Mucosa of descending colon (tissue), 3 donors: ENCODE results near the gene NRG4. TPM values are rescaled to one million over a fixed set of nuclear protein-coding genes. Genes with fewer than 3 reads are reported as not detected.

ENCODE experiments used
- ATAC-seq: fragments of 200-7000 bp; cut with Tn5 transposase; one replicate; pipeline ENCODE4 v1.9.1; 2020; ENCODE audit warnings: mild to moderate bottlenecking, moderate library complexity
- DNase-seq, 3 donors: peaks; one replicate each; pipeline ENCODE4 v3.0.0-alpha.2; 2020
- H3K36me3 ChIP-seq: fragments of 200-600 bp; one replicate; pipeline ENCODE4 v1.8.0; 2021; ENCODE audit warnings: low read depth, mild to moderate bottlenecking
- H3K4me1 ChIP-seq: fragments of 200-600 bp; one replicate; pipeline ENCODE4 v1.8.0; 2021; ENCODE audit warnings: low read depth, mild to moderate bottlenecking
- H3K4me3 ChIP-seq: fragments of 200-600 bp; one replicate; pipeline ENCODE4 v1.8.0; 2021; ENCODE audit warnings: mild to moderate bottlenecking
- H3K9me3 ChIP-seq: fragments of 200-600 bp; one replicate; pipeline ENCODE4 v1.8.0; 2021; ENCODE audit warnings: mild to moderate bottlenecking
- CTCF ChIP-seq: fragments of 200-600 bp; IDR thresholded peaks from one replicate; pipeline ENCODE4 v1.8.0; 2022; ENCODE audit warnings: antibody characterized with exemption, mild to moderate bottlenecking
- intact Hi-C, 2 donors: fragments of 100-400 bp; cut with DNase I in 1 of 2; cut with micrococcal nuclease in 1 of 2; formaldehyde crosslinking; loops; one replicate each; pipeline versions ENCODE4 v1.11.0 to v1.11.1; 2022; cut with DNase I, micrococcal nuclease
- total RNA-seq, 3 donors: library from RNA; stranded (reverse); fragmentation: NEBNext Ultra II Directional in 2 of 3; extraction: Animal tissue kit (Norgen Biotek cat#: 25700) in 2 of 3; gene quantifications; one replicate each; pipeline versions ENCODE4 v1.2.1 to v1.2.4, GENCODE V29; 2021 to 2023
- donor health status: DM: no; HTN: no; CAD: no; lungs with moderate emphysema.
- donor health status: DM: no; HTN: no; CAD: no.
- donor health status: DM: no; HTN: yes; CAD: no.

Gene NRG4
- total RNA-seq, 3 donors from 2014 or later: 0.95 to 3.3 (median 3.1) TPM

GRCh38 chr15:76006136-76006778, 6.0 kb downstream of the NRG4 start:
- TF ChIP-seq CTCF: no peak

GRCh38 chr15:76003364-76003763, 8.9 kb downstream of the NRG4 start:
- Histone ChIP-seq H3K4me1 (no peaks in the 10 kb centered on the region), H3K36me3 (no peaks in the 10 kb centered on the region), H3K9me3 (no peaks in the 10 kb centered on the region), H3K4me3 (no peak overlapping the region)
- intact Hi-C loops: no loop called here
- no peak for TF ChIP-seq CTCF
- DNase-seq: no peak
- no peak for ATAC-seq

More at GRCh38 chr15:76006136-76006778, 6.0 kb downstream of the NRG4 start:
- no peak for DNase-seq
- Histone ChIP-seq H3K4me1 (no peaks in the 10 kb centered on the region), H3K36me3 (no peaks in the 10 kb centered on the region), H3K9me3 (no peaks in the 10 kb centered on the region), H3K4me3 (no peak overlapping the region)
- intact Hi-C loops: no loop called here
- no peak for ATAC-seq

- ATAC-seq: no peak
- no peak for TF ChIP-seq CTCF
- no peaks in the 10 kb centered on the region for H3K36me3 ChIP-seq
- H3K4me1 ChIP-seq: no peaks in the 10 kb centered on the region
- H3K9me3 ChIP-seq: no peaks in the 10 kb centered on the region
- intact Hi-C loops: no loop called here
- no peak for DNase-seq
- H3K4me3 ChIP-seq: no peak overlapping the region
These were observed 16.6 kb downstream of the NRG4 start for GRCh38 chr15:75995611-75996010.

GRCh38 chr15:75994220-75994619, 18.0 kb downstream of the NRG4 start:
- TF ChIP-seq CTCF: no peak
- Histone ChIP-seq H3K4me1 (no peaks in the 10 kb centered on the region), H3K36me3 (no peaks in the 10 kb centered on the region), H3K9me3 (no peaks in the 10 kb centered on the region), H3K4me3 (no peak overlapping the region)
- intact Hi-C loops: no loop called here
- no peak for ATAC-seq
- no peak for DNase-seq

- no peak overlapping the region for H3K4me3 ChIP-seq
- intact Hi-C loops: no loop called here
- H3K36me3 ChIP-seq: no peaks in the 10 kb centered on the region
- no peaks in the 10 kb centered on the region for H3K4me1 ChIP-seq
- no peak for DNase-seq
- ATAC-seq: no peak
- no peaks in the 10 kb centered on the region for H3K9me3 ChIP-seq
- TF ChIP-seq CTCF: no peak
These were observed 19.3 kb downstream of the NRG4 start for GRCh38 chr15:75992897-75993296.

- intact Hi-C loops: no loop called here
These were observed 22.3 kb downstream of the NRG4 start for GRCh38 chr15:75989875-75990274.

More at GRCh38 chr15:75989875-75990274, 22.3 kb downstream of the NRG4 start:
- DNase-seq (no peak), ATAC-seq (no peak)
- TF ChIP-seq CTCF: no peak
- H3K4me3 ChIP-seq: no peak overlapping the region
- no peaks in the 10 kb centered on the region for H3K9me3 ChIP-seq
- no peaks in the 10 kb centered on the region for H3K4me1 ChIP-seq
- no peaks in the 10 kb centered on the region for H3K36me3 ChIP-seq
